Measurements from ENCODE around the gene YAP1.

Gene YAP1

DNA sequence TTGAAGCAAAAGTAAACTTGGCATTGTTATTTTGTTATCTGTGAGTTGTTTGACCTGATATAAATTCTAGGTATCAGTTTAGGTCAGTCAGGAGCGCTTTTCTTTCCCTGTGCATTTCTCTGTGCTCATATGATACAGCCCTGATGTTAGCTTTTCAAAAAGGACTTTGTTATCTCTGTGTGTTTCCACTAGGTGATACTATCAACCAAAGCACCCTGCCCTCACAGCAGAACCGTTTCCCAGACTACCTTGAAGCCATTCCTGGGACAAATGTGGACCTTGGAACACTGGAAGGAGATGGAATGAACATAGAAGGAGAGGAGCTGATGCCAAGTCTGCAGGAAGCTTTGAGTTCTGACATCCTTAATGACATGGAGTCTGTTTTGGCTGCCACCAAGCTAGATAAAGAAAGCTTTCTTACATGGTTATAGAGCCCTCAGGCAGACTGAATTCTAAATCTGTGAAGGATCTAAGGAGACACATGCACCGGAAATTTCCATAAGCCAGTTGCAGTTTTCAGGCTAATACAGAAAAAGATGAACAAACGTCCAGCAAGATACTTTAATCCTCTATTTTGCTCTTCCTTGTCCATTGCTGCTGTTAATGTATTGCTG lies 119.4 kb downstream of the YAP1 start:
- no peak for DNase-seq (ENCODE audit: low read depth, low spot score)
- in situ Hi-C loops (cut with HindIII; ENCODE audit: low sequenced_read_pairs) = no loop called here

GRCh38 chr11:102230186-102230585 lies 119.9 kb downstream of the YAP1 start:
- no peak for DNase-seq (ENCODE audit: low read depth, low spot score)
- in situ Hi-C loops (cut with HindIII; ENCODE audit: low sequenced_read_pairs) = no loop called here

More for the DNA sequence above, 119.4 kb downstream of the YAP1 start:
- H3K4me3 ChIP-seq (ENCODE audit: low read depth, low read length) = no peak overlapping the region
- TF ChIP-seq, protein P1, sequence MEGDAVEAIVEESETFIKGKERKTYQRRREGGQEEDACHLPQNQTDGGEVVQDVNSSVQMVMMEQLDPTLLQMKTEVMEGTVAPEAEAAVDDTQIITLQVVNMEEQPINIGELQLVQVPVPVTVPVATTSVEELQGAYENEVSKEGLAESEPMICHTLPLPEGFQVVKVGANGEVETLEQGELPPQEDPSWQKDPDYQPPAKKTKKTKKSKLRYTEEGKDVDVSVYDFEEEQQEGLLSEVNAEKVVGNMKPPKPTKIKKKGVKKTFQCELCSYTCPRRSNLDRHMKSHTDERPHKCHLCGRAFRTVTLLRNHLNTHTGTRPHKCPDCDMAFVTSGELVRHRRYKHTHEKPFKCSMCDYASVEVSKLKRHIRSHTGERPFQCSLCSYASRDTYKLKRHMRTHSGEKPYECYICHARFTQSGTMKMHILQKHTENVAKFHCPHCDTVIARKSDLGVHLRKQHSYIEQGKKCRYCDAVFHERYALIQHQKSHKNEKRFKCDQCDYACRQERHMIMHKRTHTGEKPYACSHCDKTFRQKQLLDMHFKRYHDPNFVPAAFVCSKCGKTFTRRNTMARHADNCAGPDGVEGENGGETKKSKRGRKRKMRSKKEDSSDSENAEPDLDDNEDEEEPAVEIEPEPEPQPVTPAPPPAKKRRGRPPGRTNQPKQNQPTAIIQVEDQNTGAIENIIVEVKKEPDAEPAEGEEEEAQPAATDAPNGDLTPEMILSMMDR (IDR thresholded peaks at IDR 0.05; ENCODE audit: low read depth, low read length) = no peak

DNA sequence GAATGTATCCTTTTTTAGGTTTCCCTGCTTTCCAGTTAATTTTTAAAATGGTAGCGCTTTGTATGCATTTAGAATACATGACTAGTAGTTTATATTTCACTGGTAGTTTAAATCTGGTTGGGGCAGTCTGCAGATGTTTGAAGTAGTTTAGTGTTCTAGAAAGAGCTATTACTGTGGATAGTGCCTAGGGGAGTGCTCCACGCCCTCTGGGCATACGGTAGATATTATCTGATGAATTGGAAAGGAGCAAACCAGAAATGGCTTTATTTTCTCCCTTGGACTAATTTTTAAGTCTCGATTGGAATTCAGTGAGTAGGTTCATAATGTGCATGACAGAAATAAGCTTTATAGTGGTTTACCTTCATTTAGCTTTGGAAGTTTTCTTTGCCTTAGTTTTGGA lies 120.7 kb downstream of the YAP1 start:
- TF ChIP-seq, protein P1 (IDR thresholded peaks at IDR 0.05; ENCODE audit: low read depth, low read length) = no peak
- in situ Hi-C loops (cut with HindIII; ENCODE audit: low sequenced_read_pairs) = no loop called here
- no peak overlapping the region for H3K4me3 ChIP-seq (ENCODE audit: low read depth, low read length)
- no peak for DNase-seq (ENCODE audit: low read depth, low spot score)

More at GRCh38 chr11:102230186-102230585, 119.9 kb downstream of the YAP1 start:
- no peak overlapping the region for H3K4me3 ChIP-seq (ENCODE audit: low read depth, low read length)
- TF ChIP-seq, protein P1 (IDR thresholded peaks at IDR 0.05; ENCODE audit: low read depth, low read length) = no peak

- peak; percentile 51 for DNase-seq (ENCODE audit: low read depth, low spot score)
- in situ Hi-C loops (cut with HindIII; ENCODE audit: low sequenced_read_pairs) = no loop called here
- TF ChIP-seq, protein P1 (IDR thresholded peaks at IDR 0.05; ENCODE audit: low read depth, low read length) = no peak
- H3K4me3 ChIP-seq (ENCODE audit: low read depth, low read length) = no peak overlapping the region
Measured at GRCh38 chr11:102234779-102235439, 124.7 kb downstream of the YAP1 start.

DNA sequence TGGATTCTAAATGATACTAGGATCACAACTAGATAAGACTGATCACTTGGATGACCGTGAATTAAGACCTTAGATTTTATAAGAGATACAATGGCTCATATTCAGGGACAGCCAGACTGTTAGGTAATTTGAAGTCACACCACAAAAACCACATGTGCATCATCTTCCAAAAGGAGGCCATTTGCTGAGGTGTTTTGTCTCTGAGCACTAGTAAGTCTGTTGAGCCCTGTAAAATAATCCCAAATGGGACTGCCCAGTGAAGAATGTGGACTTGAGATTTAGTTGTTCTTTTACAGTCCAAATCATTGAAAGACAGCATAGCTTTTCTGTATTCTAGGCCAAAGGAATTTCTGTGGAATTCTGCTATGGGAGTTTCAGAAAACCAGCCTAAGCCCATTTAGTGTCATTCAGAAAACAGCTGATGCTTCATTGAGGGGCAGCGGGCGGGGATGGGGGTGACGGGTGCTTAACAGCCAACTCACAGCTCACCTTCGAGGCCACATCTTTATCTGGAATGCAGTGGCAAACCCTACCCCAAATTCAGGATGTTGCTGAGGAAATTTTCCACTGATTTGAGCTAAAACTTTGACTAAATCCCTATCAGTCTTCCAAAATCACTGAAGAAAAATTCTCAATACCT lies 127.0 kb downstream of the YAP1 start:
- TF ChIP-seq, protein P1 (IDR thresholded peaks at IDR 0.05; ENCODE audit: low read depth, low read length) = no peak
- in situ Hi-C loops (cut with HindIII; ENCODE audit: low sequenced_read_pairs) = no loop called here
- DNase-seq (ENCODE audit: low read depth, low spot score) = peak; percentile 66
- H3K4me3 ChIP-seq (ENCODE audit: low read depth, low read length) = no peak overlapping the region

DNA sequence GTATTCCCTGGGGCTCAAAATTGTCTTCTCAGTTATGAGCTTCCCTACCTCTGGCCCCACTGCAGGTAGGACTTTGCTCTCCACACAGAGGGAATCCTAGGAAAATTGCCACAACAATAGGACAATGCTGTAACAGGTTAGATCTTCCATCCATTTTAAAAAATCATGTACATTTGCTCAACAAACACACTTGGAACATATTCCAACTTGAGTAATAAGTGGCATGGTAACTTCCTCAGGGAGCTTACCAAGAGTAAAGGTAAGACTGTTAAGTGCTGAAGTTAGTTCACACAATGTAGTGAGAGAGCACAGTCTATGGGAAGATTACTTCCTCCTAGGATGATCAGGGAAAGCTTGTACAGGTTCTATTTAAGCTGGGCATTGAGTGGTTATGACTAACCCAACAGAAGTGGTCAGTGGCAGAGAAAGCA lies 128.2 kb downstream of the YAP1 start:
- in situ Hi-C loops (cut with HindIII; ENCODE audit: low sequenced_read_pairs) = no loop called here

More for the DNA sequence above, 128.2 kb downstream of the YAP1 start:
- H3K4me3 ChIP-seq (ENCODE audit: low read depth, low read length) = no peak overlapping the region
- TF ChIP-seq, protein P1 (IDR thresholded peaks at IDR 0.05; ENCODE audit: low read depth, low read length) = no peak
- no peak for DNase-seq (ENCODE audit: low read depth, low spot score)
